CD14-positive monocyte (primary cell): ENCODE data around the gene TCF4. TPM values are rescaled to one million over a fixed set of nuclear protein-coding genes. Genes with fewer than 3 reads are reported as not detected.

Experiments used
- DNase-seq, 3 donors: peaks; one replicate each; pipeline ENCODE4 v3.0.0-alpha.2; 2011 to 2022
- H2AFZ ChIP-seq: 2 replicates; pipeline ENCODE4 v1.6.0; 2012; ENCODE audit warnings: mild to moderate bottlenecking, low read depth, low read length, inconsistent platforms; ENCODE audit not compliant: insufficient read depth, poor library complexity, severe bottlenecking
- H3K27ac ChIP-seq, 2 donors: 1 replicate in 1 of 2; 2 replicates in 1 of 2; pipeline ENCODE4 v1.5.1; 2012 to 2013; ENCODE audit warnings: low read length in 2 of 2, control low read depth in 1 of 2, inconsistent platforms in 1 of 2, low read depth in 1 of 2, mild to moderate bottlenecking in 1 of 2
- H3K27me3 ChIP-seq, 2 donors: one replicate each; pipeline versions ENCODE4 v1.6.0 to v1.6.1; 2011 to 2013; ENCODE audit warnings: low read length in 2 of 2; ENCODE audit not compliant: control insufficient read depth in 2 of 2, insufficient read depth in 2 of 2
- H3K36me3 ChIP-seq, 2 donors: replicated peaks in 1 of 2; 1 replicate in 1 of 2; 2 replicates in 1 of 2; pipeline versions ENCODE4 v1.5.1 to v1.6.1; 2012 to 2013; ENCODE audit warnings: low read length in 2 of 2, control low read depth in 1 of 2, inconsistent platforms in 1 of 2, mild to moderate bottlenecking in 1 of 2; ENCODE audit not compliant: insufficient read depth in 2 of 2, control insufficient read depth in 1 of 2
- H3K4me1 ChIP-seq, 2 donors: 1 replicate in 1 of 2; 2 replicates in 1 of 2; pipeline versions ENCODE4 v1.5.1 to v1.6.1; 2012 to 2013; ENCODE audit warnings: low read length in 2 of 2, control low read depth in 1 of 2, inconsistent platforms in 1 of 2, mild to moderate bottlenecking in 1 of 2, moderate library complexity in 1 of 2; ENCODE audit not compliant: insufficient read depth in 2 of 2, control insufficient read depth in 1 of 2
- H3K4me2 ChIP-seq: replicated peaks from 2 replicates; pipeline ENCODE3; 2012; ENCODE audit warnings: low read length, moderate library complexity, mild to moderate bottlenecking; ENCODE audit not compliant: poor library complexity, severe bottlenecking; ENCODE audit errors: extremely low read depth
- H3K4me3 ChIP-seq, 3 experiments: fragments of 200-600 bp in 1 of 3; sonication (generic) in 1 of 3; replicated peaks in 1 of 3; 1 replicate in 2 of 3; 2 replicates in 1 of 3; pipeline ENCODE4 v1.5.1; 2011 to 2013; ENCODE audit warnings: low read length in 3 of 3, mild to moderate bottlenecking in 3 of 3, control low read depth in 2 of 3, low read depth in 2 of 3, inconsistent platforms in 1 of 3, moderate library complexity in 1 of 3
- H3K79me2 ChIP-seq: 2 replicates; pipeline ENCODE4 v1.6.0; 2012; ENCODE audit warnings: mild to moderate bottlenecking, control low read depth, inconsistent platforms, low read length, moderate library complexity; ENCODE audit not compliant: insufficient read depth
- H3K9ac ChIP-seq: 2 replicates; pipeline ENCODE4 v1.6.0; 2017; ENCODE audit warnings: low read length, mild to moderate bottlenecking; ENCODE audit not compliant: insufficient read depth, poor library complexity, severe bottlenecking
- H3K9me3 ChIP-seq, 2 donors: replicated peaks in 1 of 2; 1 replicate in 1 of 2; 2 replicates in 1 of 2; pipeline versions ENCODE4 v1.5.1 to v1.6.1; 2012 to 2013; ENCODE audit warnings: low read length in 2 of 2, control low read depth in 1 of 2; ENCODE audit not compliant: control insufficient read depth in 1 of 2, insufficient read depth in 1 of 2
- H4K20me1 ChIP-seq: 2 replicates; pipeline ENCODE4 v1.6.0; 2012; ENCODE audit warnings: mild to moderate bottlenecking, low read length, control low read depth, moderate library complexity; ENCODE audit not compliant: insufficient read depth
- H3K27ac Mint-ChIP-seq, 7 donors: one replicate each; pipeline ENCODE4 v1.8.0; 2020; ENCODE audit warnings: mild to moderate bottlenecking in 7 of 7, mixed read lengths in 7 of 7, moderate library complexity in 6 of 7, inconsistent platforms in 2 of 7
- H3K27me3 Mint-ChIP-seq, 3 donors: one replicate each; pipeline ENCODE4 v1.8.0; 2021 to 2022; ENCODE audit warnings: low read depth in 3 of 3, mild to moderate bottlenecking in 3 of 3, mixed read lengths in 3 of 3, moderate library complexity in 3 of 3, inconsistent platforms in 1 of 3
- H3K36me3 Mint-ChIP-seq, 2 donors: one replicate each; pipeline ENCODE4 v1.8.0; 2020; ENCODE audit warnings: mixed read lengths in 2 of 2, inconsistent platforms in 1 of 2, mild to moderate bottlenecking in 1 of 2
- H3K4me1 Mint-ChIP-seq: one replicate; pipeline ENCODE4 v1.8.0; 2020; ENCODE audit warnings: mild to moderate bottlenecking, mixed read lengths
- H3K4me3 Mint-ChIP-seq, 2 donors: one replicate each; pipeline ENCODE4 v1.8.0; 2020; ENCODE audit warnings: mild to moderate bottlenecking in 2 of 2, mixed read lengths in 2 of 2, moderate library complexity in 1 of 2
- H3K9me3 Mint-ChIP-seq, 7 donors: one replicate each; pipeline ENCODE4 v1.8.0; 2020 to 2022; ENCODE audit warnings: mixed read lengths in 7 of 7, mild to moderate bottlenecking in 6 of 7, moderate library complexity in 6 of 7, inconsistent platforms in 2 of 7
- CTCF ChIP-seq: fragments of 200-600 bp; IDR thresholded peaks from one replicate; pipeline ENCODE4 v1.8.0; 2022; ENCODE audit warnings: antibody characterized with exemption, mild to moderate bottlenecking
- WGBS: methylation state at CpG from one replicate; pipeline ENCODE4 v1.1.5; 2013; ENCODE audit warnings: missing lambda C conversion rate; ENCODE audit not compliant: insufficient coverage; 5-methylcytosine and 5-hydroxymethylcytosine counted together
- intact Hi-C, 2 donors: fragments of 100-400 bp; cut with micrococcal nuclease; formaldehyde crosslinking; loops; one replicate each; pipeline versions ENCODE4 v1.15.0 to v1.15.1; 2023
- polyA plus RNA-seq, 3 donors: library from polyadenylated mRNA; depleted of rRNA in 1 of 3; unstranded in 2 of 3; stranded (reverse) in 1 of 3; fragments of 300-500 nt in 2 of 3; fragments of >200 nt in 1 of 3; fragmentation: Illumina TruSeq in 2 of 3; gene quantifications; 1 replicate in 2 of 3; 2 replicates in 1 of 3; pipeline ENCODE4 v1.2.3, GENCODE V29; 2012 to 2021

TCF4 gene
- polyA plus RNA-seq, 3 donors: 5.9 to 12.9 (median 10.7) TPM

- Histone ChIP-seq H3K9me3 (peaks cover 0 to 8% of the 10 kb centered on the region in 2 donors), H4K20me1 (no peaks in the 10 kb centered on the region), H3K4me1 (no peaks in the 10 kb centered on the region), H3K27me3 (no peaks in the 10 kb centered on the region), H3K4me3 (no peak overlapping the region), H3K79me2 (no peaks in the 10 kb centered on the region), H2AFZ (no peak overlapping the region), H3K9ac (no peak overlapping the region), H3K27ac (no peak overlapping the region), H3K36me3 (no peaks in the 10 kb centered on the region), H3K4me2 (no peak overlapping the region)
- Mint-ChIP-seq H3K9me3 (peaks cover 0 to 14% (median 4%) of the 10 kb centered on the region in 7 donors), H3K4me1 (no peaks in the 10 kb centered on the region), H3K27me3 (no peaks in the 10 kb centered on the region), H3K36me3 (no peaks in the 10 kb centered on the region), H3K4me3 (no peak overlapping the region), H3K27ac (no peak overlapping the region)
- no peak for TF ChIP-seq CTCF
- no peak for DNase-seq
- WGBS: 92% methylated on average over 2 of the region's 8 CpGs
- intact Hi-C loops: no loop called here
Observed at GRCh38 chr18:55387139-55387984, 200.6 kb downstream of the TCF4 start.

- Histone ChIP-seq H3K36me3 (no peaks in the 10 kb centered on the region), H3K4me3 (no peak overlapping the region), H3K4me1 (no peaks in the 10 kb centered on the region), H3K4me2 (no peak overlapping the region), H3K9ac (no peak overlapping the region), H2AFZ (no peak overlapping the region), H3K79me2 (no peaks in the 10 kb centered on the region), H3K27ac (no peak overlapping the region), H3K9me3 (peaks cover 0 to 8% of the 10 kb centered on the region in 2 donors), H3K27me3 (no peaks in the 10 kb centered on the region), H4K20me1 (no peaks in the 10 kb centered on the region)
- 100% methylated on average over 1 of the region's 1 CpG for WGBS
- H3K9me3 Mint-ChIP-seq: peaks cover 0 to 17% (median 4%) of the 10 kb centered on the region in 7 donors
- no peak overlapping the region for H3K4me3 Mint-ChIP-seq
- TF ChIP-seq CTCF: no peak
- no peaks in the 10 kb centered on the region for H3K27me3 Mint-ChIP-seq
- no peaks in the 10 kb centered on the region for H3K36me3 Mint-ChIP-seq
- intact Hi-C loops: no loop called here
- DNase-seq: no peak
- H3K4me1 Mint-ChIP-seq: no peaks in the 10 kb centered on the region
- no peak overlapping the region for H3K27ac Mint-ChIP-seq
Observed at GRCh38 chr18:55386545-55386944, 201.4 kb downstream of the TCF4 start.
